IPS-NIHi7 (cell line): ENCODE data around the gene RNF113A.
"Not testable (repeated sequence)": the region's sequence is repeated elsewhere in the genome, so short reads cannot be mapped to it uniquely, and the experiment has no call there.

Source experiments
- DNase-seq: peaks from one replicate; pipeline ENCODE4 v3.0.0; 2012; ENCODE audit warnings: mixed read lengths; ENCODE audit errors: extremely low spot score

The RNF113A gene

GRCh38 chrX:119833905-119834304, 37.6 kb downstream of the RNF113A start:
- no peak for DNase-seq

DNA sequence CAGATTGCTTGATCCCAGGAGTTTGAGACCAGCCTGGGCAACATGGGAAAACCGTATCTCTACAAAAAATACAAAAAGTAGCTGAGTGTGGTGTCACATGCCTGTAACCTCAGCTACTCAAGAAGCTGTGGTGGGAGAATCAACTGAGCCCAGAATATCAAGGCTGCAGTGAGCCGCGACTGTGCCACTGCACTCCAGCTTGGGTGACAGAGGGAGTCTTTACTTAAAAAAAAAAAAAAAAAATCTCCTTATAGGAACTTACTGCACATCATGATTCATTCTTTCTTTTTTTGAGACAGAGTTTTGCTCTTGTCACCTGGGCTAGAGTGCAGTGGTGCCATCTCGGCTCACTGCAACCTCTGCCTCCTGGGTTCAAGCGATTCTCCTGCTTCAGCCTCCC, 43.1 kb downstream of the RNF113A start:
- DNase-seq: no peak

- no peak for DNase-seq
These were observed 45.1 kb downstream of the RNF113A start for GRCh38 chrX:119826399-119826959.

- not testable (repeated sequence) for DNase-seq
These were observed 47.3 kb downstream of the RNF113A start for GRCh38 chrX:119824221-119824620.

DNA sequence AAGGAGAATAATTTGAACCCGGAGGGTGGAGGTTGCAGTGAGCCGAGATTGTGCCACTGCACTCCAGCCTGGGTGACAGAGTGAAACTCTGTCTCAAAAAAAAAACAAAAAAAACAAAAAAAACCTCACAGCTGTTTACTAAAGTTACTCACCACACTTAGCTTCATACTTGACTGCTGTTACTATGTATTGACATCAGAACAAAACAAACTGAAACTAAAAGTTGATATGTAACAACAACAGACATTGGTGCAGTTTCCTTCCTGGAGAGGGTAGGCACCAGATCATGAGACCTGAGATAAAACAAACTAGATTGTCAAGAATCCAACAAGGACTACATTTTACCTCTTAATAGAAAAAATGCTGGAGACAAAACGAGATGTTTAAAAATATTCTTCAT, 49.8 kb downstream of the RNF113A start:
- DNase-seq: not testable (repeated sequence)
